Spleen (tissue), 7 donors: Measurements from ENCODE around the gene POLN.
A peak's percentile ranks its signal among the peaks of the same experiment; 100 is the strongest.

ENCODE experiments used
- POLR2AphosphoS5 ChIP-seq, 3 donors: sonication (generic); formaldehyde crosslinking; IDR thresholded peaks; one replicate each; pipeline ENCODE4 v1.5.1; 2017; ENCODE audit warnings: antibody characterized with exemption in 3 of 3
- TF ChIP-seq, protein P1 (sequence below), 11 experiments: fragments of 200-600 bp in 7 of 11; fragments of 450-650 bp in 4 of 11; sonication (generic) in 4 of 11; IDR thresholded peaks in 8 of 11; conservative IDR thresholded peaks in 3 of 11; 1 replicate in 7 of 11; 2 replicates in 4 of 11; pipeline versions ENCODE4 v1.4.0 to v1.8.0; 2016 to 2021; ENCODE audit warnings: antibody characterized with exemption in 11 of 11, inconsistent platforms in 4 of 11, mild to moderate bottlenecking in 1 of 11
- donor health status: DM: no; HTN: no; CAD: no; lungs with moderate emphysema.
- donor health status: DM: no; HTN: no; CAD: no.
- donor health status: DM: no; HTN: no; CAD: no.

- TF ChIP-seq, protein P1, sequence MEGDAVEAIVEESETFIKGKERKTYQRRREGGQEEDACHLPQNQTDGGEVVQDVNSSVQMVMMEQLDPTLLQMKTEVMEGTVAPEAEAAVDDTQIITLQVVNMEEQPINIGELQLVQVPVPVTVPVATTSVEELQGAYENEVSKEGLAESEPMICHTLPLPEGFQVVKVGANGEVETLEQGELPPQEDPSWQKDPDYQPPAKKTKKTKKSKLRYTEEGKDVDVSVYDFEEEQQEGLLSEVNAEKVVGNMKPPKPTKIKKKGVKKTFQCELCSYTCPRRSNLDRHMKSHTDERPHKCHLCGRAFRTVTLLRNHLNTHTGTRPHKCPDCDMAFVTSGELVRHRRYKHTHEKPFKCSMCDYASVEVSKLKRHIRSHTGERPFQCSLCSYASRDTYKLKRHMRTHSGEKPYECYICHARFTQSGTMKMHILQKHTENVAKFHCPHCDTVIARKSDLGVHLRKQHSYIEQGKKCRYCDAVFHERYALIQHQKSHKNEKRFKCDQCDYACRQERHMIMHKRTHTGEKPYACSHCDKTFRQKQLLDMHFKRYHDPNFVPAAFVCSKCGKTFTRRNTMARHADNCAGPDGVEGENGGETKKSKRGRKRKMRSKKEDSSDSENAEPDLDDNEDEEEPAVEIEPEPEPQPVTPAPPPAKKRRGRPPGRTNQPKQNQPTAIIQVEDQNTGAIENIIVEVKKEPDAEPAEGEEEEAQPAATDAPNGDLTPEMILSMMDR (IDR thresholded peaks at IDR 0.05 in 8 of 11, conservative IDR thresholded peaks at IDR 0.05 in 3 of 11) = no peak
- peak in 1 of 3 donors; percentile 34 for TF ChIP-seq POLR2AphosphoS5 (IDR thresholded peaks at IDR 0.05)
Measured at GRCh38 chr4:2083116-2083825, 158.7 kb downstream of the POLN start.
